DMS 273 (cell line): Measurements from ENCODE around the gene TICRR.
A peak's percentile ranks its signal among the peaks of the same experiment; 100 is the strongest.

ENCODE experiments used
- DNase-seq: peaks from one replicate; lab custom pipeline; 2025; ENCODE audit not compliant: unreplicated experiment; lab: John Stamatoyannopoulos, UW

The TICRR gene

GRCh38 chr15:89627256-89627970 lies 52.1 kb downstream of the TICRR start:
- DNase-seq: no peak

- DNase-seq: no peak
Measured at GRCh38 chr15:89628301-89628700, 53.0 kb downstream of the TICRR start.

GRCh38 chr15:89628806-89629715 lies 53.8 kb downstream of the TICRR start:
- DNase-seq: no peak

- DNase-seq: no peak
Measured at GRCh38 chr15:89629829-89630228, 54.6 kb downstream of the TICRR start.

GRCh38 chr15:89630260-89630659 lies 55.0 kb downstream of the TICRR start:
- no peak for DNase-seq

GRCh38 chr15:89630974-89631901 lies 56.0 kb downstream of the TICRR start:
- DNase-seq: no peak

GRCh38 chr15:89631902-89632264 lies 56.6 kb downstream of the TICRR start:
- no peak for DNase-seq

- no peak for DNase-seq
Measured at GRCh38 chr15:89632563-89633430, 57.5 kb downstream of the TICRR start.

GRCh38 chr15:89633585-89633984 lies 58.3 kb downstream of the TICRR start:
- DNase-seq: no peak

GRCh38 chr15:89640245-89640644 lies 65.0 kb downstream of the TICRR start:
- DNase-seq: no peak

GRCh38 chr15:89641053-89641452 lies 65.8 kb downstream of the TICRR start:
- DNase-seq: no peak

GRCh38 chr15:89642106-89642505 lies 66.8 kb downstream of the TICRR start:
- DNase-seq: no peak

- no peak for DNase-seq
Measured at GRCh38 chr15:89645680-89646079, 70.4 kb downstream of the TICRR start.

- no peak for DNase-seq
Measured at GRCh38 chr15:89646416-89647141, 71.3 kb downstream of the TICRR start.

- peak; percentile 71 for DNase-seq
Measured at GRCh38 chr15:89647191-89647851, 72.1 kb downstream of the TICRR start.

GRCh38 chr15:89648106-89649012 lies 73.1 kb downstream of the TICRR start:
- no peak for DNase-seq

GRCh38 chr15:89649013-89649625 lies 73.8 kb downstream of the TICRR start:
- DNase-seq: no peak

GRCh38 chr15:89649716-89650115 lies 74.4 kb downstream of the TICRR start:
- no peak for DNase-seq
